Left lung (tissue), 10 donors: ENCODE measurements around the gene ZNF609. TPM values are rescaled to one million over a fixed set of nuclear protein-coding genes. Genes with fewer than 3 reads are reported as not detected.
A peak's percentile ranks its signal among the peaks of the same experiment; 100 is the strongest.

Experiments
- ATAC-seq: fragments of 200-7000 bp; cut with Tn5 transposase; one replicate; pipeline ENCODE4 v1.9.1; 2020; ENCODE audit warnings: moderate library complexity
- DNase-seq, 4 donors: peaks; one replicate each; pipeline ENCODE4 v3.0.0-alpha.2; 2013 to 2020
- H3K27ac ChIP-seq, 2 donors: fragments of 200-600 bp; sonication (generic) in 1 of 2; one replicate each; pipeline versions ENCODE4 v1.5.0 to v1.8.0; 2020 to 2021
- H3K27me3 ChIP-seq, 2 donors: fragments of 200-600 bp; sonication (generic) in 1 of 2; one replicate each; pipeline versions ENCODE4 v1.5.0 to v1.8.0; 2020 to 2021
- H3K36me3 ChIP-seq, 2 donors: fragments of 200-600 bp; sonication (generic) in 1 of 2; one replicate each; pipeline versions ENCODE4 v1.5.0 to v1.8.0; 2020 to 2021
- H3K4me1 ChIP-seq, 2 donors: fragments of 200-600 bp; one replicate each; pipeline ENCODE4 v1.8.0; 2021
- H3K4me3 ChIP-seq, 2 donors: fragments of 200-600 bp; sonication (generic) in 1 of 2; one replicate each; pipeline versions ENCODE4 v1.5.0 to v1.8.0; 2020 to 2021; ENCODE audit warnings: mild to moderate bottlenecking in 1 of 2
- H3K9me3 ChIP-seq, 2 donors: fragments of 200-600 bp; sonication (generic) in 1 of 2; one replicate each; pipeline versions ENCODE4 v1.5.0 to v1.8.0; 2020 to 2021
- intact Hi-C, 2 donors: fragments of 100-400 bp; cut with DNase I; formaldehyde crosslinking; loops; one replicate each; pipeline versions ENCODE4 v1.11.2 to v1.14.2; 2022
- polyA plus RNA-seq, 6 donors: library from polyadenylated mRNA; unstranded; fragments of 120-200 nt; gene quantifications; one replicate each; pipeline ENCODE4 v1.2.1, GENCODE V29; 2013; ENCODE audit not compliant: insufficient read length in 6 of 6
- total RNA-seq, 2 donors: library from RNA; stranded (reverse); fragmentation: NEBNext Ultra II Directional; extraction: Animal tissue kit (Norgen Biotek cat#: 25700); gene quantifications; one replicate each; pipeline ENCODE4 v1.2.1, GENCODE V29; 2021
- TF ChIP-seq, protein P1 (sequence below), 2 donors: fragments of 200-600 bp; sonication (generic) in 1 of 2; IDR thresholded peaks; one replicate each; pipeline versions ENCODE4 v1.5.0 to v1.8.0; 2021; ENCODE audit warnings: antibody characterized with exemption in 2 of 2
- donor health status: DM: no; HTN: yes; CAD: no.
- donor health status: DM: no; HTN: no; CAD: no.

ZNF609 gene
- total and polyA plus RNA-seq, 8 donors = 31.9 to 37.4 (median 36.7) TPM

DNA sequence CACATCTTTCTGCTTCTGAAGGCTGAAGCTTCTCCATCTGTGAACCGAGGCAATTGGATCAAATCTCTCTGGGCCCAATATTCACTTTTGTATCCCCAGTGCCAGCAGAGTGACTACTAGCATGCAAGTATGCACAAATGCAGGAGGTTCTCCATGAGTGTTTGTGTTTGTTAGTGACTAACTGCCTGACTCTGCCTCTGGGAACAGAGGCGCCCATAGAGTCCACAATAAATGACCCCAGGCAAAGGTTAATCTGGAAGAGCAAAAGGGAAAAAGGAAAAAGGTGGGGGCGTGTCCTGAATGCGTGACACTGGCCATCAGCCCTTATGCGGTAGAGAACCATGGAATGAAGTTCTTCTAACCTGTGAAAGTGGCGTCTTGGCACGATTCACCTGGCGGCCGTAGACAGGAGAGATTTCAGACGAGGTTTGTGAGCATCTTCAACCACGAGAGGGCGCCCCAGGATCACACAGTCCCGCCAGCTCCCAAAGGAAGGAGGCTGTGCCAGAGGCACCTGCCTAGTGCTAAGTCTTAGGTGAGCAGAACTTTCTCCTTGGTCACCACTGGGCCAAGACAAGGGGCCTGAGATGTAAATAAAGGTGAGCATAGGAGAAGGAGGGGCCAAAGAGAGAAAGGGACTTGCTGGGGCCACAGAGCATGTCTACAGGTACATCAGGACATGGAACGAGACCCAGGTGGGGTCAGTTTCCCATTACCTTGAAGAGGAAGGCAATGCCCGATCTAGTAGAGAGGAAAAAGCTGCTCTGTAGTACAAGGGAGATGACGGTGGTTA lies 270.8 kb downstream of the ZNF609 start:
- TF ChIP-seq, protein P1, sequence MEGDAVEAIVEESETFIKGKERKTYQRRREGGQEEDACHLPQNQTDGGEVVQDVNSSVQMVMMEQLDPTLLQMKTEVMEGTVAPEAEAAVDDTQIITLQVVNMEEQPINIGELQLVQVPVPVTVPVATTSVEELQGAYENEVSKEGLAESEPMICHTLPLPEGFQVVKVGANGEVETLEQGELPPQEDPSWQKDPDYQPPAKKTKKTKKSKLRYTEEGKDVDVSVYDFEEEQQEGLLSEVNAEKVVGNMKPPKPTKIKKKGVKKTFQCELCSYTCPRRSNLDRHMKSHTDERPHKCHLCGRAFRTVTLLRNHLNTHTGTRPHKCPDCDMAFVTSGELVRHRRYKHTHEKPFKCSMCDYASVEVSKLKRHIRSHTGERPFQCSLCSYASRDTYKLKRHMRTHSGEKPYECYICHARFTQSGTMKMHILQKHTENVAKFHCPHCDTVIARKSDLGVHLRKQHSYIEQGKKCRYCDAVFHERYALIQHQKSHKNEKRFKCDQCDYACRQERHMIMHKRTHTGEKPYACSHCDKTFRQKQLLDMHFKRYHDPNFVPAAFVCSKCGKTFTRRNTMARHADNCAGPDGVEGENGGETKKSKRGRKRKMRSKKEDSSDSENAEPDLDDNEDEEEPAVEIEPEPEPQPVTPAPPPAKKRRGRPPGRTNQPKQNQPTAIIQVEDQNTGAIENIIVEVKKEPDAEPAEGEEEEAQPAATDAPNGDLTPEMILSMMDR (IDR thresholded peaks at IDR 0.05) = peak; percentile 88 to 96
- H3K4me3 ChIP-seq = no peak overlapping the region
- no peaks in the 10 kb centered on the region for H3K27me3 ChIP-seq
- H3K27ac ChIP-seq = no peak overlapping the region
- no peaks in the 10 kb centered on the region for H3K9me3 ChIP-seq
- DNase-seq (peak; percentile 67 to 93 (median 84)), ATAC-seq (peak; percentile 93)
- intact Hi-C loops = loop anchor here in 1 of 2 donors (2.0 to 10.0 kb wide), 2 partner anchors 80 to 174 kb away; no protein-coding TSS in a partner anchor
- H3K4me1 ChIP-seq = no peaks in the 10 kb centered on the region
- no peaks in the 10 kb centered on the region for H3K36me3 ChIP-seq

DNA sequence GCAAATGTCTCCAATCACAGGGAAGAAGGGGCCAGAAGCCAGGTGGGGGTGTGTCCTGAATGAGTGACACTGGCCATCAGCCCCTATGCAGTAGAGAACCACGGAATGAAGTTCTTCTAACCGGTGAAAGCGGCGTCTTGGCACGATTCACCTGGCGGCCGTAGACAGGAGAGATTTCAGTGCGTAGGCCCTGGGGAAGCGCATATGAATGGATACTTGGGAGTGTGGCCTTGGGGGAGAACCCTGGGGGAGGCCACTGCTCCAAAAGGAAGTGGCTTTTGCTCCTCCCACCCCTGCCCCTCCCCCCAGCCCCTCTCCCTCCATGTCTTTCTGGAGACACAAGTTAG lies 271.4 kb downstream of the ZNF609 start:
- TF ChIP-seq, protein P1 (IDR thresholded peaks at IDR 0.05) = no peak
- intact Hi-C loops = loop anchor here in 1 of 2 donors (2.0 to 10.0 kb wide), 2 partner anchors 79 to 173 kb away; no protein-coding TSS in a partner anchor
- no peaks in the 10 kb centered on the region for H3K9me3 ChIP-seq
- H3K27me3 ChIP-seq = no peaks in the 10 kb centered on the region
- no peak overlapping the region for H3K27ac ChIP-seq
- no peak for DNase-seq
- no peak overlapping the region for H3K4me3 ChIP-seq
- H3K36me3 ChIP-seq = no peaks in the 10 kb centered on the region
- H3K4me1 ChIP-seq = no peaks in the 10 kb centered on the region
- ATAC-seq = no peak

DNA sequence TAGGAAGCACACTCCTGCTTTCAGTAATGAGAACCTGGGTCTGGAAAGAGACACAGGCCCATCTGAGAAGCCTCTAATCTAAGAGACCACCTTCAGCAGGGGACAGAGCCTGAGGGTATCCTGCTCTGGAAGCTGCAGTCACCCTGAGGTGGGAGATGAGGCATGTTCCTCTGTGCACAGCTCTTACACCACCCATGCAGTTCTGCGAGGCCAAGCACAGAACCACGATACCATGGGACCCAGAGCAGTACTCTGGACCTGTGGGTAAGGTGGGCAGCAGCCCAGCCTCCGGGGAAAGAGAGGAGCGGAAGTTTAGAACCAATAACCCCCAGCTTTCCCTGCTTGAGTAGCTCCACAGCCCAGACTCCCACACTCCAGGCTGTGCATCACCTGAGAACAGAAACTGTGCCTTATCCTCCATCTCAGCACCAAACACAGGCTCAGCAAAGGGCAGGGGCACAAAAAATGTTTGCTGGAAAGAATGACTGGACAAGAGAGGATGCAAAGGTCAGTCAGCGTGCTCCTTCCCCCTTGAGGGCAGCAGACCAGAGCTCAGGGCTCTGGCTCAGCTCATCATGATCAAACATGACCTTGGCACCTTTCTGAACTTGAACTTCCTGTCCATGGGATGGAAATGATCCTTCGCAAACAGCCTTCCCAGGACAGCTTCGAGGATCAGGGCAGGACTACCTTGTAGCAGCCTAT lies 271.9 kb downstream of the ZNF609 start:
- TF ChIP-seq, protein P1 (IDR thresholded peaks at IDR 0.05) = no peak
- H3K4me3 ChIP-seq = no peak overlapping the region
- intact Hi-C loops = loop anchor here in 1 of 2 donors (10.0 kb wide), 1 partner anchor 172 kb away; no protein-coding TSS in a partner anchor
- no peaks in the 10 kb centered on the region for H3K9me3 ChIP-seq
- no peak for ATAC-seq
- H3K36me3 ChIP-seq = no peaks in the 10 kb centered on the region
- DNase-seq = no peak
- no peak overlapping the region for H3K27ac ChIP-seq
- no peaks in the 10 kb centered on the region for H3K27me3 ChIP-seq
- H3K4me1 ChIP-seq = no peaks in the 10 kb centered on the region

Other genes with a start within 250 kb of the ZNF609 start
- 10 to 100 TPM; 20.3 to 21.3 TPM for gene CSNK1G1, start 104.4 kb upstream of the ZNF609 start, total RNA-seq
- 10 to 100 TPM; 17.7 to 23.1 (median 19.6) TPM for gene CSNK1G1, start 104.4 kb upstream of the ZNF609 start, polyA plus RNA-seq
- 10 to 100 TPM; 12.3 to 14.9 TPM for gene PCLAF, start 79.1 kb upstream of the ZNF609 start, total RNA-seq
- 10 to 100 TPM; 28.0 to 58.9 (median 41.0) TPM for gene PCLAF, start 79.1 kb upstream of the ZNF609 start, polyA plus RNA-seq
- gene TRIP4, start 72.7 kb upstream of the ZNF609 start, total RNA-seq = 10 to 100 TPM; 23.0 to 24.6 TPM
- 10 to 100 TPM; 35.3 to 47.4 (median 43.1) TPM for gene TRIP4, start 72.7 kb upstream of the ZNF609 start, polyA plus RNA-seq